Measurements from ENCODE around the gene UCP2.

The UCP2 gene

GRCh38 chr11:73950869-73951710 is 31.6 kb downstream of the UCP2 start, which contains the start of gene DNAJB13:
Gene DNAJB13, plus strand, starts transcription at chr11:73951026. Its CDS starts 44 bp downstream, at chr11:73951070.
- in situ Hi-C loops (cut with HindIII; ENCODE audit: low sequenced_read_pairs): no loop called here
- no peak for DNase-seq (ENCODE audit: low read depth)
- TF ChIP-seq, protein P1, sequence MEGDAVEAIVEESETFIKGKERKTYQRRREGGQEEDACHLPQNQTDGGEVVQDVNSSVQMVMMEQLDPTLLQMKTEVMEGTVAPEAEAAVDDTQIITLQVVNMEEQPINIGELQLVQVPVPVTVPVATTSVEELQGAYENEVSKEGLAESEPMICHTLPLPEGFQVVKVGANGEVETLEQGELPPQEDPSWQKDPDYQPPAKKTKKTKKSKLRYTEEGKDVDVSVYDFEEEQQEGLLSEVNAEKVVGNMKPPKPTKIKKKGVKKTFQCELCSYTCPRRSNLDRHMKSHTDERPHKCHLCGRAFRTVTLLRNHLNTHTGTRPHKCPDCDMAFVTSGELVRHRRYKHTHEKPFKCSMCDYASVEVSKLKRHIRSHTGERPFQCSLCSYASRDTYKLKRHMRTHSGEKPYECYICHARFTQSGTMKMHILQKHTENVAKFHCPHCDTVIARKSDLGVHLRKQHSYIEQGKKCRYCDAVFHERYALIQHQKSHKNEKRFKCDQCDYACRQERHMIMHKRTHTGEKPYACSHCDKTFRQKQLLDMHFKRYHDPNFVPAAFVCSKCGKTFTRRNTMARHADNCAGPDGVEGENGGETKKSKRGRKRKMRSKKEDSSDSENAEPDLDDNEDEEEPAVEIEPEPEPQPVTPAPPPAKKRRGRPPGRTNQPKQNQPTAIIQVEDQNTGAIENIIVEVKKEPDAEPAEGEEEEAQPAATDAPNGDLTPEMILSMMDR (IDR thresholded peaks at IDR 0.05; ENCODE audit: low read depth, low read length, missing control alignments): no peak

GRCh38 chr11:73949912-73950311 is 32.7 kb downstream of the UCP2 start:
- TF ChIP-seq, protein P1 (IDR thresholded peaks at IDR 0.05; ENCODE audit: low read depth, low read length, missing control alignments): no peak
- DNase-seq (ENCODE audit: low read depth): no peak
- no peak overlapping the region for H3K4me3 ChIP-seq (ENCODE audit: low read depth, low read length)
- in situ Hi-C loops (cut with HindIII; ENCODE audit: low sequenced_read_pairs): no loop called here

More at GRCh38 chr11:73950869-73951710, 31.6 kb downstream of the UCP2 start, which contains the start of gene DNAJB13:
- H3K4me3 ChIP-seq (ENCODE audit: low read depth, low read length): no peak within 1 kb of the TSS

- no peak for DNase-seq (ENCODE audit: low read depth)
- TF ChIP-seq, protein P1 (IDR thresholded peaks at IDR 0.05; ENCODE audit: low read depth, low read length, missing control alignments): no peak
- H3K4me3 ChIP-seq (ENCODE audit: low read depth, low read length): no peak overlapping the region
- in situ Hi-C loops (cut with HindIII; ENCODE audit: low sequenced_read_pairs): no loop called here
These were observed 33.4 kb downstream of the UCP2 start for GRCh38 chr11:73949246-73949645.

GRCh38 chr11:73946798-73947458 is 35.7 kb downstream of the UCP2 start:
- no peak overlapping the region for H3K4me3 ChIP-seq (ENCODE audit: low read depth, low read length)
- TF ChIP-seq, protein P1 (IDR thresholded peaks at IDR 0.05; ENCODE audit: low read depth, low read length, missing control alignments): no peak
- DNase-seq (ENCODE audit: low read depth): no peak
- in situ Hi-C loops (cut with HindIII; ENCODE audit: low sequenced_read_pairs): no loop called here

- in situ Hi-C loops (cut with HindIII; ENCODE audit: low sequenced_read_pairs): no loop called here
- DNase-seq (ENCODE audit: low read depth): no peak
- TF ChIP-seq, protein P1 (IDR thresholded peaks at IDR 0.05; ENCODE audit: low read depth, low read length, missing control alignments): no peak
- no peak overlapping the region for H3K4me3 ChIP-seq (ENCODE audit: low read depth, low read length)
These were observed 37.2 kb downstream of the UCP2 start for GRCh38 chr11:73945396-73945795.

DNA sequence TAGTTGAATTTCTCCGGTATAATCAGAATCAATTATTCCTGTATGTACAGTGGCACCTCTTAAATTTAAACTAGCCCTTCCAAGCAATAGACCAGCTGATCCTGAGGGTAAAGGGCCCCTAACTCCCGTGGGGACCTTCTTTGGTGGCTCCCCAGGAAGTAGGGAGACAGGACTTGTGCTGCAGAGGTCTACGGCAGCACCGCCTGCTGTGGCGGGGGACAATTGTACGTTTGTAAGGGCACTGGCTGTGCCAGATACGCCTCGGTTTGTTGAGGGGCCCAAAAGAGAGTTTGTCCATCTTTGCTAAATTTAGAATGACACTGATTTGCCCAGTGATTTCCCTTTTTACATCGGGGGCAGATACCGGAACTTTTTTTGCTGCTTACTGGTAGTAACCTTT is 37.7 kb downstream of the UCP2 start:
- no peak overlapping the region for H3K4me3 ChIP-seq (ENCODE audit: low read depth, low read length)
- in situ Hi-C loops (cut with HindIII; ENCODE audit: low sequenced_read_pairs): no loop called here
- TF ChIP-seq, protein P1 (IDR thresholded peaks at IDR 0.05; ENCODE audit: low read depth, low read length, missing control alignments): no peak
- DNase-seq (ENCODE audit: low read depth): no peak
